ENCODE measurements around the gene ECHS1.
A peak's percentile ranks its signal among the peaks of the same experiment; 100 is the strongest.

ECHS1 gene

GRCh38 chr10:133318494-133319127 is 54.5 kb downstream of the ECHS1 start:
- peak; percentile 75 for DNase-seq (ENCODE audit: low spot score)
- TF ChIP-seq, protein P1, sequence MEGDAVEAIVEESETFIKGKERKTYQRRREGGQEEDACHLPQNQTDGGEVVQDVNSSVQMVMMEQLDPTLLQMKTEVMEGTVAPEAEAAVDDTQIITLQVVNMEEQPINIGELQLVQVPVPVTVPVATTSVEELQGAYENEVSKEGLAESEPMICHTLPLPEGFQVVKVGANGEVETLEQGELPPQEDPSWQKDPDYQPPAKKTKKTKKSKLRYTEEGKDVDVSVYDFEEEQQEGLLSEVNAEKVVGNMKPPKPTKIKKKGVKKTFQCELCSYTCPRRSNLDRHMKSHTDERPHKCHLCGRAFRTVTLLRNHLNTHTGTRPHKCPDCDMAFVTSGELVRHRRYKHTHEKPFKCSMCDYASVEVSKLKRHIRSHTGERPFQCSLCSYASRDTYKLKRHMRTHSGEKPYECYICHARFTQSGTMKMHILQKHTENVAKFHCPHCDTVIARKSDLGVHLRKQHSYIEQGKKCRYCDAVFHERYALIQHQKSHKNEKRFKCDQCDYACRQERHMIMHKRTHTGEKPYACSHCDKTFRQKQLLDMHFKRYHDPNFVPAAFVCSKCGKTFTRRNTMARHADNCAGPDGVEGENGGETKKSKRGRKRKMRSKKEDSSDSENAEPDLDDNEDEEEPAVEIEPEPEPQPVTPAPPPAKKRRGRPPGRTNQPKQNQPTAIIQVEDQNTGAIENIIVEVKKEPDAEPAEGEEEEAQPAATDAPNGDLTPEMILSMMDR (IDR thresholded peaks at IDR 0.05; ENCODE audit: extremely low read depth, missing control alignments), result peak; percentile 86

GRCh38 chr10:133316732-133317131 is 56.4 kb downstream of the ECHS1 start:
- no peak for DNase-seq (ENCODE audit: low spot score)

DNA sequence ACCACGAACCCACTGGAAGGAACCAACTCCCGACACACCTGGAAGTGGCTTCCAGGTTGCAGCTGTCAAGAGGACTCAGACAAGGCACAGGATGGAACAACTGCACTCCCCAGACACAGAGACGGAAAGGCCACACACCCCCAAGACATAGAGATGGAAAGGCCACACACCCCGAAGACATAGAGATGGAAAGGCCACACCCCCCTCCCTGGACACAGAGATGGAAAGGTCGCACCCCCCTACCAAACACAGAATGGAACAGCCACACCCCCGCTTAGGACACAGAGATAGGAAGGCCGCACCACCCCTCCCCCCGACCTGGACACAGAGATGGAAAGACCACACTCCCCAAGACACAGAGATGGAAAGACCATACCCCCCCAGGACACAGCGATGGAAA is 56.9 kb downstream of the ECHS1 start:
- TF ChIP-seq, protein P1 (IDR thresholded peaks at IDR 0.05; ENCODE audit: extremely low read depth, missing control alignments), result no peak
- no peak for DNase-seq (ENCODE audit: low spot score)

More at GRCh38 chr10:133316732-133317131, 56.4 kb downstream of the ECHS1 start:
- TF ChIP-seq, protein P1 (IDR thresholded peaks at IDR 0.05; ENCODE audit: extremely low read depth, missing control alignments), result no peak

- TF ChIP-seq, protein P1 (IDR thresholded peaks at IDR 0.05; ENCODE audit: extremely low read depth, missing control alignments), result no peak
- DNase-seq (ENCODE audit: low spot score), result no peak
Observed at GRCh38 chr10:133315847-133316246, 57.3 kb downstream of the ECHS1 start.

GRCh38 chr10:133314911-133315310 is 58.2 kb downstream of the ECHS1 start:
- TF ChIP-seq, protein P1 (IDR thresholded peaks at IDR 0.05; ENCODE audit: extremely low read depth, missing control alignments), result no peak
- DNase-seq (ENCODE audit: low spot score), result no peak

GRCh38 chr10:133313192-133313591 is 60.0 kb downstream of the ECHS1 start:
- no peak for DNase-seq (ENCODE audit: low spot score)
- TF ChIP-seq, protein P1 (IDR thresholded peaks at IDR 0.05; ENCODE audit: extremely low read depth, missing control alignments), result no peak

DNA sequence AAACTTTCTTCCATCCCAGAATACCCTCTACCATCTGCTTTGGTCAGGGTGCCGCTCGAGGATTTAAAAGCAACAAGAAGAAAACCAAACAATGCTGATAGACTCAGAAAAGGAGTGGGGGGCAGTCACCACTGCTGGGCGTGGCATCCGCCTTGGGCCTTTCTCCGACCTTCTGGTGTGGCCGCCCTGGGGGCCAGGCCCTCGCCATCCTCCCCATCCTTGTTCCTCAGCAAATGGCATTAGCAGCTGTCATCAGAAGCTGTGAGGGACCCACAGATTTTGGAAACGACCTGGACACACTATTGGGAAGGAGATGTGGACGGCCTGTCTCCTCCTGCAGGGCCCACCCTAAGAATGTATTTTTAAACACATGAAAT is 60.4 kb downstream of the ECHS1 start:
- TF ChIP-seq, protein P1 (IDR thresholded peaks at IDR 0.05; ENCODE audit: extremely low read depth, missing control alignments), result no peak

More for the DNA sequence above, 60.4 kb downstream of the ECHS1 start:
- DNase-seq (ENCODE audit: low spot score), result no peak
